Left kidney (tissue), 2 donors: Measurements from ENCODE around the gene LRRC4C. TPM values are rescaled to one million over a fixed set of nuclear protein-coding genes. Genes with fewer than 3 reads are reported as not detected.
"Not testable (repeated sequence)": the region's sequence is repeated elsewhere in the genome, so short reads cannot be mapped to it uniquely, and the experiment has no call there.

Source experiments
- DNase-seq: peaks from one replicate; pipeline ENCODE4 v3.0.0-alpha.2; 2013
- polyA plus RNA-seq: library from polyadenylated mRNA; unstranded; fragments of 120-200 nt; gene quantifications from one replicate; pipeline ENCODE4 v1.2.1, GENCODE V29; 2013; ENCODE audit not compliant: insufficient read length

Gene LRRC4C
- polyA plus RNA-seq, 1 donor: 17.0 TPM

DNA sequence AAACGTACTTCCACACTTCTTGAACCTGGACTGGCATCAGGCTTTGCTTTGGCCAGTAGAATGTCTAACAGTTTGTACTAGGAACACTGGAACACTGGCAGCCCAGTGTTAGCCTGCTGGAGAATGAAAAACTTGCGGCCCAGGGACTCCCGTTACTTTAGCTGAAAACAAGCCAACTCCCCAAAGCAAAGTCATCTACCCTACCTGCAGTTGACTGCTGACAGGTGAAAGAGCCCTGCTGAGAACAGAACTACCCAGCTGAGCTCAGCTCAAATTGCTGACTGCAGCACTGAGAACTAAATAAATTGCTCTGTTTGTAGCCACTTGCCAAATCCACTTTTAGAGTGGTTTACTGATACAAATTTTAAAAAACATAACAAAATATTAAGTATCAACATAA is 342.5 kb downstream of the LRRC4C start:
- DNase-seq: no peak

DNA sequence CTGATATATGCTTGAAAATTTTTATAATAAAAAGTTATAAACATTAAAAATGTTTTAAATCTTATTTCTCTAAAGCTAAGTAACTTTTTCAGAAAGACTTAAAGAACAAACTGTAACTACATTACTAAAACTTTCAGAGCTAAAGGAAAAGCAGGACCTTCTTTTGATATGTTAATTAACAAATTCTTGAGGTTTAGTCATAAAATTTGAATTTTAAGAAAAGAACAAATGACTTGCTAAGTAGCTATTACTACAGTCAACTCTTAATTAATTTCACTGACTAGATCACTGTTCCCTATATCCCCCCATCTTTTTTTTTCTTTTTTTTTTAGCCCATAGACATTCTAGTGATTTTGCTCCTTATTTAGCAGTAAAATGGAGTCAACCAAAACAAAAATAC is 344.4 kb downstream of the LRRC4C start:
- no peak for DNase-seq

DNA sequence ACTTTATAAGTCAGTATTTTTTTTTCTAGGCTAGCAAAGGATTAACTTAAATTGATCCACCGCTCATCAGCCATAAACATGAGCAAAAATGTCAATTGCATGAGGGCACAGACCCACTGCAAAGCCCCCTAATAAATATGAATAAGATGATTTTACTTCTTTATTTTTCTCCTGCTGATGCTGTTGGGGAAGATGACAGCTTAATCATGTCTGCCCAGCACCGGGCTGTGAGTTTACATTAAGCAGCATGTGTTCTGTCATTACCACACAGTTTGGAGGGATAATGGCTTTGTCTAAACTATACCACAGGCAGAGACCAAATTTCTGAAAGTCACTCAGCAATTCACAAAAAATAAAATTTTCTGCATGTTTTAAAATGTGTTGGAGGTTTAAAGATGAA is 346.3 kb downstream of the LRRC4C start:
- DNase-seq: no peak

DNA sequence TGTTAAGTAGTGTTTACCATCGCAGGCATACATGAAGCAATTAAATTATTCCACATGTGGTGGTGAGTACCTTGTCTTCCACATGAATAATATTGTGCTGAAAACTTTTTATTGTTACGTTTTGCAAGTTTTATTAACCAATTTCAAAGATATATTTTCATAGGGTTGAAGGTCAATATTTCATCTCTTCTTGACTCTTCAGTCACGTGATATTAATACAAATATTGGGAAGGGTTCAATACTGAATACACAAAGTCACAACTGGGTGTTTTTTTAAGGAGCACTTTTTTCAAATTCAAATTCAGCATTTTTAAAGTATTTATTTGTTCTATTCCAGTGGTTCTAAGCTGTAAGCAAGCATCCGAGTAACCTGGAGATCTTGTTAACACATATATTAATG is 348.9 kb downstream of the LRRC4C start:
- no peak for DNase-seq

DNA sequence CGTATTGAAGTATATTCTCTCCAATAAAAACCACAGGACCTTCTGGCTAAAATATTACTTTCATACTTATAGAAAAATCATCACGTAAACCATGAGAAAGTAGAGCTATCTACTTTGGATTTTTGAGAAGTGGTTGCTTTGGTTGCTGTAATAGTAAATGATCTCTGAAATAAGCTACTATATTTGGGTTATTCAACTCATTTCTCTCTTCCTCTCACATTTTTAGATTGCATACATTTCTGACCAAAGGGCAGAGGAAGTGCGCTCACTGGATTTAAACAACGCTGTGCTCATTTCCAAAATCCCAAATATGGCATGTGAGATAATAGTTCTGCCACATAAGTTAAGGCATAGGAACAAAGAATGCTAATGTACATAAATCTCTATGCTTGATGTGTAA is 357.0 kb downstream of the LRRC4C start:
- no peak for DNase-seq

DNA sequence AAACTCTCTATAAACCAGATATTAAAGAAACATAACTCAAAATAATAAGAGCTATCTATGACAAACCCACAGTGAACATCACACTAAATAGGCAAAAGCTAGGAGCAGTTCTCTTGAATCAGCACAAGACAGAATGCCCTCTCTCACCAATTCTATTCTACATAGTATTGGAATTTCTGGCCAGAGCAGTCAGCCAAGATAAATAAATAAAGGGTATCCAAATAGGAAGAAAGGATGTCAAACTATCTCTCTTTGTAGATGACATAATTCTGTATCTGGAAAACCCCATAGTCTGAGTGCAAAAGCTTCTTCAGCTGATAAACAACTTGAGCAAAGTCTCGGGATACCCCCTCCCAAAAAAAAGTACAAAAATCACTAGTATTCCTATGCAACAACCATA is 359.8 kb downstream of the LRRC4C start:
- DNase-seq: no peak

DNA sequence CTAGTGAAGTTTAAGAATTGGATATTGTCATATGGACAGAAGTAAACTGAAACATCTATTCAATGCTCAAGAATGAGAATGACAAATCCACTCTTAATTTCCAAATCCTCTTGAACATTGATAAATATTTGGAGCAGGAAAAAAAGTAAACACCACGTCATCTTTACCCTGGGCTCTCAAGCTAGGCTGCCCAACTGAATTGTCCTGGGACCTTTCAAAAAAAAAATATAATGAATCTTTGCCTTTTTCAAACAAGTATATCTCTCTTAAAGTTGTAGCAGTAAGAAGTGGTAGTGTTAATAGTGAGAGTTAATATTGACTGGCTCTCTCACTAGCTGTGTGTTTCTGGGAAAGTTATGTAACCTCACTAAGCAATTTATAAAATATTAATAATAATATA is 374.3 kb downstream of the LRRC4C start:
- no peak for DNase-seq

DNA sequence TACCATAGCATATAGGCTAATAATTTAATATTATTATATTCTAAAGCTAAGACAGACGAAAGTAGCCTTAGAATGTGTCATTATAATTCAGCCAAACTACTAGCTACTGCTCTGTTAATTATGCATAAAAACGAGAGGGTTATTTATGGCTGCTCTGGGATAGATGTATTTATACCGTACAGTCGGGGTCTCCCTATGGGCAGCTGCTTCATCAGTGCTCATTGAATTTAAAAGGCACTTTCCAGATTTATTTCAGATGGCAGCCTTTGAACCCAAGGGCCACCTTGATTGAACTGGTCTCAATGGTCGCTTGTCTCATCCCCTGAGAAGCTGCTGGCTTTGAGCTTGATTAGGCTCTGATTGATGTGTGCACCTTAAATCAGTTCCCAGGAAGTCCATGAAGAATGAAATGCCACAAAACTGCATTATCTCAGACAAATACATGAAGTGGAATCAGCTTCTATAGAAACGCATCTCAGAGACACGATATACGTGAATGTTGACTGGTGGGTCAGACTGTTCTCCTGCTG is 377.6 kb downstream of the LRRC4C start:
- DNase-seq: no peak

DNA sequence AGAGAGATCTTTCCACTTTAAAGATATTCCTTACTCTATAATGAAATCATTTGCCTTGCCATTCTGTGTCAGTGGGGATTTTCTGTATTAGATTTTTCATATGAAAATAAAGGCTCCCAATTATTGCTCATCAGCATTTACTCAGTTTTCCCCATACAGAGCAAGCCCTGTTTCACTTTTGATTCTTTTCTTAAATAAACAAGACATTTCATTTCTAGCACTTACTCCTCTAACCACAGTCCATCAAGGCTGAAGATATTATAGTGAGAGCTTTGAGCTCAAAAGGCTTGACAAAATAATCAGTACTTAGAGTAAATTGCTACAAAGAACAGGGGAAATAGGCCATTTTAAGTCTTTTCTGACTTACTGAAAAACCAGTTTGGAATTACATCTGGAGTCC is 385.1 kb downstream of the LRRC4C start:
- DNase-seq: no peak

DNA sequence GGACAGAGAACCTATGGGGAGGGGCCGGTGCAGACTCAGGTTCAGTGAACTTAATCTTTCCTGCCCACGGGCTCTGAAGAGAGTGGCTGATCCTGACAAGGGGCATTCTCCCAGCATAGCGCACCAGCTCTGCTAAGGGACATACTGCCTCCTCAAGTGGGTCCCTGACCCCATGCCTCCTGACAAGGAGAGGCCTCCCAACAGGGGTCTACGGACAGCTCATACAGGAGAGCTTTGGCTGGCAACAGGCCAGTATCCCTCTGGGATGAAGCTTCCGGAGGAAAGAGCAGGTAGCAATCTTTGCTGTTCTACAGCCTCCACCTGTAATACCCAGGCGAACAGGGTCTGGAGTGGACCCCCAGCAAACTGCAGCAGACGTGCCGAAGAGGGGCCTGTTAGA is 394.0 kb downstream of the LRRC4C start:
- DNase-seq: no peak

DNA sequence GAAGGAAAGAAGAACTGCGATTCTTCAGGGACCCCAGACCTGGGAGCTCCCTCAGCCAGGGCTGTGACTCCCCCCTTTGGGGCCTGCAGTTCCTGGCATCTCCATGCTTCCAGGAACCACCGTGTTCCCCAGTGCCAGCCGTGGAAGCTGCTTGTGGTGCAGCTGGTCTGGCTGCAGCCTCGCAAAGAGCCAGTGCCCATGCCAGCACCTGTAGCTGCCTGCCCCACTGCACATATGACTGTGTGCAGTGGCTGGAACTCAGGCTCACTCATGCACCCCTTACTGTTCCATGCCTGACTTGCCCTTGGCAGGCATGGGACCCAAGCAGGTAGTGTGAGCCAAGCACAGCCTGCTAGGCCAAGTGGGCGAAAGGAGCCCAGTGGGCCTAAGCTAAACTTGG is 401.3 kb downstream of the LRRC4C start:
- no peak for DNase-seq

DNA sequence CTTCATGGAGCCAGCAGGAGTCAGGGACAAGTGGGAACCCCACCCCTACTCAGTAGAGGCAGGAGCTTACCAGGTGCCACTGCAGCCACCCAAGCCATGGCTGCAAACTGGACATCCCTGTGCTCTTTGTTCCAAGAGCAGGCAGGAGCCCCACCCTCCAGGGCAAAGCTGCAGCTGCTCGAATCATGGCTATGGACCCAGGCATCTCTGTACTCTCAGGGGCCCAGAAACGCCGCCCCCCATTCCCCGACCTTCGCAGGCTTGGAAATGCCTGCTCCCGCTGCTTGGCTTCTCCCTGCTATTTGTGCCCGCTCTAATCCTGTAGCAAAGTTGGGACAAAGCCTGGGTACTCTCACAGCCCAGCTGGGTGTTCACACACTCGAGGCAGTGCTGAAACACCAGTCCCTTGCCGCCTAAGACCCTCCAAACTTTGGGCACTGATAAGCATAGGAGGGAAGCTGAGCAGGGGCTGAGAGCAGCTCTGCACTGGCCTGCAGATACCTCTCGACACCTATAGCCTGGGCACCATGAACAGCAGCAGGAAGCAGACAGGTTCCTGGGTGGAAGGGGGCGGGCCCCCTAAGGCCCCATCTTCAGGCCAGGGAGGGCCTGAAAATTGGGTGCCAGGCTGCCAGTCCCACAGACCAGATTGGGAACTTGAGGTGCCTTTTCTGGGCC is 402.4 kb downstream of the LRRC4C start:
- DNase-seq: no peak

DNA sequence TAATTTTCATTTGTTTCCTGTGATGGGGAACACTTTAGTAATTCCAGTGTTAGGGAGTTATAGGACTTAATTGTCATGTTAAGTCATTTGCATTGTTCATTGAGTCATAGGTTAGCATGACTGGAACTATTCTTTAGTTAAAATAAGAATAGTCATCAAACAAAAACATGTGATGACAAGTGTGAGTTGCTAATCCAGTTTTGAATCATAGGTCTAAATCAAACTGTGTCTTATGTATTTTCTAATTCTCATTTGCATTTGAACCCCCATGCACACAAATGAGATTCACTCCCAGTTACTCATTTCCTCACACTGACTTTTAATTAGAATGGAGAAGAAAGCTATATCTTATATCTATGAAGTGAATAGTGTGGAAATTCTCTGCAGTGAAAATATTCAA is 405.6 kb downstream of the LRRC4C start:
- no peak for DNase-seq

DNA sequence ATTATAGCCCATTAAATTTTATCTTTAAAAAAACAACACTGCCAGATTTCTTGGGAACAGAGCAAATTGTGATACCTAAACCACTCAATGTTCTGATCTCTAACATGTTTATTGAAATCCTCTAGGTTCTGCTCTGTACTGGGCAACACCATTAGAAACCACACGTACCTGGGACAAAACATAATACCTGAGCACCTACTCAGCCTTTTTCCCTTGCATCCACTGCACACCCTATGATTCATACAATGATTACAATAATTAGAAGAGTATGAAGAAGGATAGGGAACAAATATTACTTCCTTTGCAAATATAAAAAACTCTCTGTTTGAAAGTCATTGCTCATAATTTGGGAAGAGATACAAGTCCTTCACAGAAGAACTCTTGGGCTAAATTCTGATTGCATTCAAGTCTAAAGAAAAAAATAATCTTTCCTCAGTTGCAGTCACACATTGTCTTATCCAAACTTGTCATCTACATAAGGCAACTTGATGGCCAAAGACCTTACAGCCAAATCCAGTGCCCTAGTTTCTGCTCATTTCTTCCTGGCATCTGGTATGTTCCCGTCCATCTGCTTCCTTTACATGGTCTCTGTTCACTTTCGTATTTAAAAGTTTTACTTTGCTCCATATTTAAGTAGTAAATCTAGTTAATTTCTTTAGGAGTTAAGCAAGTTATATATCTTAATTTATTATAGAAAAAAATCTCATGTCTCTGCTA is 407.4 kb downstream of the LRRC4C start:
- DNase-seq: no peak

DNA sequence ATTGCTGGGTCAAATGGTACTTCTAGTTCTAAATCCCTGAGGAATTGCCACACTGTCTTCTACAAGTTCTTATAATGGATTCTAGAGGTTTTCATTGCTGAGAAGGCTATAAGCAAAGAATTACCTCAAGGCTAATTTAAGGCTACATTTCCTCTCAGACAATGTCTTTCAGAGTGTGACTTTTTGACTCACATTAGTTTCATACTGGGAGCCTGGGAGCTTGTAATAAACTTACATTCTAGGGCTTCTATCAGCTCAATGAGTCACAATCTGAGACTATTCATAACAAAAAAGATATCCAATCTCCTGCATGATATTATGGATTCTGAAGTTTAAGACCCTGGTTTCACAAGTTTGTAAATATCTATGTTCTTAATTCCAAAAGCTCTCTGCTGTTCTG is 408.7 kb downstream of the LRRC4C start:
- no peak for DNase-seq

DNA sequence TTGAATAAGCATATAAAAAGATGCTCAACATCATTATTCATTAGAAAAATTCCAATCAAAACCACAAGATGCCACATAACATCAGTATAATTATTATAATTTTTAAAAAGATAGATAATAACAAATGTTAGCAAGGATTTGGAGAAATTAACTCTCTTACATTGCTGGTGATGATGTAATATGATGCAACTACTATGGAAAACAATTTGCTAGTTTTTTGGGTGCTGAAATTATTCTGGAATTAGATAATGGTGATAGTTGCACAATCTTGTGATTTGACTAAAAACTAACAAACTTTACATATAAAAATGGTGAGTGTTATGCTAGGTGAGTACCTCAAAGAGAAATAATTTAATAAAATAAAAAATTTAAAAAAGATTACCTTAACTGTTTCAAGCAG is 412.2 kb downstream of the LRRC4C start:
- DNase-seq: no peak

DNA sequence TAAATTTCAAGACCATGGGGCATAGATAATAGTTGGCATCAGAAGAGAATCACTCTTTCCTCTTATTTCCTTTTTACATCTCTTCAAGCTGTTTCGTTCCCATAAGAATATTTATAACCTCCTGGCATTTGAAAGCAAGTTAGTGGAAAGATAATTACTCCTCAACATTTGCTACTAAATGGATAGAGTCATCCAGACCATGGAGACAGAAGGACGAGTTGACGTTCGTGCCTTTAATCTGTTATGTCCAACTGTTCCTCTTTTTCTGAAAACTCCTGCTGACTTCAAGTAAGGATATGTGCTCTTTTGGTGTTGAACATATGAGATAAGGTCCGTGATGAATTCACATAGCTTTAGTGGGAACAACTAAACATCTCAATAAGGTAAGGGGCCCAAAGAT is 414.2 kb downstream of the LRRC4C start:
- DNase-seq: no peak

DNA sequence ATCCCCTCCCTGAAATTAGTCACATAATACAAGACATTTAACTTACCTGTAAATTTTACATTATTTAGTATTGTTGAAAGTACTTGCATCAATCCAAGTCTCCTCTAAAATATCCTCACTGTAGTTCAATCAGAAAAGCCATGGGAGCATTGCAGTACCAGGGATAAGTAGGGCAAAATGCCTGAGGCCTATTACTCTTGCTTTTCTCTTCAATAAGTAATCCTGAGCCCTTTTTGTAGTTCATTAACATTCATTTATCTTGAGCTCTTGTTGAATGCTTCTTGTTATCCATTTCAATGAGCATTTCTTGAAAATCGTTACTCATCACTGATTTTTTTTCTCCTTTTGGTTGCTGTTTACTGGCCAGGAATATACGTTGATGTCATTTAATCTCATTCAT is 414.7 kb downstream of the LRRC4C start:
- no peak for DNase-seq

DNA sequence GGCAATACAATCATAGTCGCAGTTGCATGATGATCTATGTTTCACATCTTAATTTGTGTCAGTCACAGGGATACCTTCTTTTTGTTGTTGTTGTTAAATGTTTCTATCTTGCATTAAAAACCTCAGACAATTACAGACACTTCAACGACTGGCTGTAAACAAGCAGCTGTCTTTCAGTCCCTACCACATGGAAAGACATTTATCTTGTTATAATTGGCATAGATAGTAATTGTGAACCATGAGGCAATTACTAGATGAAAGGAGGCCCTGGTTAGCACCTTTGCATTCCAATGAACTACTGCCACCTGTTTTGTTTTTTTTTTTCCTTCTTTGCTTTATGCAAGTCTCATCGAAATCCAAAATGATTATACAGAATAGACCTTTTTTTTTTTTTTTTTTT is 416.8 kb downstream of the LRRC4C start:
- no peak for DNase-seq

DNA sequence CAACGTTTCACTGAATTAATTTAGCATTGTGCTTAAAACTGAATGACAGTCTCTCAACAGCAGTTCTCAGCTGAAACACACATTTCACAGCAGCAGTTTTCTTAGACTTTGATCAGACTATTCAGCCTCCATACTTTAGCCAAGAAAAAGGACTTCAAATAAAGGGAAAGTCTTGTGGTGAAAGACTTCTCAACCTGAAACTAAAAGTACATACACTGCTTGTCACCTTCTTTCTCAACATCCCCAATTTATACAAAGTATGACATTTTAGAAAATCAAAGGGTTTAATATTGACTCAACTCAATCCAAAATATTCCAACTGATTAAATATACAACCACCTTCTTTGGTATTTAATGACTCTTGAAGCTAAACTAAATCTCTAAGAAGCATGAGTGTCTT is 419.0 kb downstream of the LRRC4C start:
- no peak for DNase-seq

DNA sequence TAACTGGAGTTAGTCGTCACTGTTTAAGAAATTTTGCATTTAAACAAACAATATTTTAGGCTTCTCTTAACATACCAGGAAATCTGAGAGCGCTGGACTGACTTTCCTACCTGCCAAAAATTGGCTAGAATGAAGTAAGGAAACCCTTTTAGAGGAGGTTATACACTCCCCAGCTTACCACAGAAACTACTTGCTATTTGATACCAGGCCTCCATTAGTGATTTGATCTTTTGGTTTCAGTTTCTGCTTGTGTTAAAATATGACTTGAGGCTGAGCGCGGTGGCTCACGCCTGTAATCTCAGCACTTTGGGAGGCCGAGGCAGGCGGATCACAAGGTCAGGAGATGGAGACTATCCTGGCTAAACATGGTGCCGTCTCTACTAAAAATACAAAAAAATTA is 419.9 kb downstream of the LRRC4C start:
- DNase-seq: no peak

DNA sequence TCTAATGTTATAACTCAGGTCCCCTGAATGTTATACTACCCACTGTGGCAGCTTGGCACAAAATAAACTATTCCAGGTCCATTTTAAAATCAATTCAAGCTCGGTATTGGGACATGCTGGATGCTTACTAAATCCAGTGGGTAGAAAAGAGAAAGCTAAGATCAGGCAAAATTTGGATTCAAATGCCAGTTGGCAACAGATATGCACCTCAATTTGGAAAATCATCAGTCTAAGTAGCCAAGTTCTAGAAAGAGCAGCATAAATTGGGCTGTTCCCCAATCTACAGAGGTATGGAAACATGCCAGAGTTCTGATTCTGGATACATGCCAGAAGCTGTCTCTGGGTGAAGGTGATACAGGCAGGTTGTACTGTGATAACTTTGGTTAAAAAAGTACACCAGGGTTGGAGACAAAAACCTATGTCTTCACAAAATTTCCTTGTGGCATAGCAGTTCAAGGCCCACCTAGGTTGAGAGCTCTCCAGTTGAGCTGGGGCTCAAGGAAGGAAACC is 427.8 kb downstream of the LRRC4C start:
- no peak for DNase-seq

DNA sequence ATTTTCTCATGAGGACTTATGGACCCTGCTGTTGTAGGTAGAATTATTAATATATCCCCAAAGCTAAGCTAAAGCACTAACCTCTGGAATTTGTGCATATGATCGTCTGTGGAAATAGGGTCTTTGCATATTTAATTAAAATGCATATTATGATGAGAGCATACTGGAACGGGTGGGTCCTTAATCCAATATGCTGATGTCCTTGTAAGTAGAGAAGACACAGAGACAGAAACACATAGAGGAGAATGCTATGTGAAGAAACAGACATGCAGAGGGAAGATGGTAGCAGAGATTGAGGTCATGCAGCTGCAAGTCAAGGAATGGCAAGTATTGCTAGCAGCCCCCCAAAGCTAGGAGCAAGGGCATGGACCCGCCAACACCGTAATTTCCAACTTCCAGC is 439.2 kb downstream of the LRRC4C start:
- DNase-seq: no peak

DNA sequence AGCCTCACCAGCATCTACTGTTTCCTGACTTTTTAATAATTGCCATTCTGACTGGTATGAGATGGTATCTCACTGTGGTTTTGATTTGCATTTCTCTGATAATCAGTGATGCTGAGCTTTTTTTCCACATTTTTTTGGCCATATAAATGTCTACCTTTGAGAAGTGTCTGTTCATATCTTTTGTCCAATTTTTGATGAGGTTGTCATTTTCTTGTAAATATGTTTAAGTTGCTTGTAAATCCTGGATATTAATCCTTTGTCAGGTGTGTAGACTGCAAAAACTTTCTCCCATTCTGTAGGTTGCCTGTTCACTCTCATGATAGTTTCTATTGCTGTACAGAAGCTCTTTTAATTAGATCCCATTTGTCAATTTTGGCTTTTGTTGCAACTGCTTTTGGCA is 439.8 kb downstream of the LRRC4C start:
- not testable (repeated sequence) for DNase-seq
